VCaP (cell line): ENCODE measurements around the gene CCT8.

Experiments
- H3K27ac ChIP-seq: fragments of 450-650 bp; 2 replicates; pipeline ENCODE4 v1.5.1; 2017
- TF ChIP-seq, protein P1 (sequence below): fragments of 450-650 bp; conservative IDR thresholded peaks from 2 replicates; pipeline ENCODE4 v1.5.1; 2017; ENCODE audit warnings: mild to moderate bottlenecking, moderate library complexity

The CCT8 gene, protein sequence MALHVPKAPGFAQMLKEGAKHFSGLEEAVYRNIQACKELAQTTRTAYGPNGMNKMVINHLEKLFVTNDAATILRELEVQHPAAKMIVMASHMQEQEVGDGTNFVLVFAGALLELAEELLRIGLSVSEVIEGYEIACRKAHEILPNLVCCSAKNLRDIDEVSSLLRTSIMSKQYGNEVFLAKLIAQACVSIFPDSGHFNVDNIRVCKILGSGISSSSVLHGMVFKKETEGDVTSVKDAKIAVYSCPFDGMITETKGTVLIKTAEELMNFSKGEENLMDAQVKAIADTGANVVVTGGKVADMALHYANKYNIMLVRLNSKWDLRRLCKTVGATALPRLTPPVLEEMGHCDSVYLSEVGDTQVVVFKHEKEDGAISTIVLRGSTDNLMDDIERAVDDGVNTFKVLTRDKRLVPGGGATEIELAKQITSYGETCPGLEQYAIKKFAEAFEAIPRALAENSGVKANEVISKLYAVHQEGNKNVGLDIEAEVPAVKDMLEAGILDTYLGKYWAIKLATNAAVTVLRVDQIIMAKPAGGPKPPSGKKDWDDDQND

DNA sequence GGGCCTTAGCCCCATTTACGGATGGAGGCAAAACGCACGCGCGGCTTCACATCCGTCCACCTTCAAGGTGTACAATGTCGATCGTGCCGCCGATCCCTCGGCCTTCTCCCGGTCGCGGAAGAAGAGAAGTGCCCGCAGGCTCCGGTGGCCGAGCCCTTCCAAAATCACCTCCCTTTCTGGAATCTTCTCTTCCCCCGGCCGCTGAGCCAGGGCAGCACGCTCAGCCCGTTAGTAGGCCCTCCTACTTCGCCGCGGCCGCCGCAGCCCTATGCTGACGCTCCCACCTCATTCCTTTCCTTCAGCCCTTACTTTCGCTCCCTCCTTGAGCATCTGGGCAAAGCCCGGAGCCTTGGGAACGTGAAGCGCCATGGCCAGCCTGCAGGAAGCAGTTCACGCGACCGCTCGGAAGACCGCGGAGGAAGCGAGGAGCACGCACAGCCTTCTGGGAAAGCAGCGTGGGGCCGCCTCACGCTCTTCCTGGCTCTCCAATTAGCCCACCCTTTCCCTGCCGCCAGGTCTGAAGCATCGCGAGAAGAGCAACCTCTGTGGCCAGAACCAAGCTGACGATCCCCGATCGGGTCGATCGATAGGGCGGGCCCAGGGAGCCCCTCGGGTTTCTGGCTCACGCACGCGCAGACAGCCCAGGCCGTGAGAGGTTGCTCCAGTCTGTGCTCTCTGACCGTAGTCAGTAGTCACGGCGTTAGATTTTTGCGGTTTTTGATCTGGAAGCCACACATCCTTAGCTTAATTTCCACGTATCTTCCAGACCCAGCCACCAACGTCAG is at the start of gene CCT8:
Gene CCT8, minus strand, starts transcription at position 427 of the 785 bp plus-strand sequence. Its CDS starts 58 bp downstream, at position 369.
- TF ChIP-seq, protein P1, sequence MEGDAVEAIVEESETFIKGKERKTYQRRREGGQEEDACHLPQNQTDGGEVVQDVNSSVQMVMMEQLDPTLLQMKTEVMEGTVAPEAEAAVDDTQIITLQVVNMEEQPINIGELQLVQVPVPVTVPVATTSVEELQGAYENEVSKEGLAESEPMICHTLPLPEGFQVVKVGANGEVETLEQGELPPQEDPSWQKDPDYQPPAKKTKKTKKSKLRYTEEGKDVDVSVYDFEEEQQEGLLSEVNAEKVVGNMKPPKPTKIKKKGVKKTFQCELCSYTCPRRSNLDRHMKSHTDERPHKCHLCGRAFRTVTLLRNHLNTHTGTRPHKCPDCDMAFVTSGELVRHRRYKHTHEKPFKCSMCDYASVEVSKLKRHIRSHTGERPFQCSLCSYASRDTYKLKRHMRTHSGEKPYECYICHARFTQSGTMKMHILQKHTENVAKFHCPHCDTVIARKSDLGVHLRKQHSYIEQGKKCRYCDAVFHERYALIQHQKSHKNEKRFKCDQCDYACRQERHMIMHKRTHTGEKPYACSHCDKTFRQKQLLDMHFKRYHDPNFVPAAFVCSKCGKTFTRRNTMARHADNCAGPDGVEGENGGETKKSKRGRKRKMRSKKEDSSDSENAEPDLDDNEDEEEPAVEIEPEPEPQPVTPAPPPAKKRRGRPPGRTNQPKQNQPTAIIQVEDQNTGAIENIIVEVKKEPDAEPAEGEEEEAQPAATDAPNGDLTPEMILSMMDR, result no peak
- H3K27ac ChIP-seq, result peak within 1 kb of the TSS; percentile 96

DNA sequence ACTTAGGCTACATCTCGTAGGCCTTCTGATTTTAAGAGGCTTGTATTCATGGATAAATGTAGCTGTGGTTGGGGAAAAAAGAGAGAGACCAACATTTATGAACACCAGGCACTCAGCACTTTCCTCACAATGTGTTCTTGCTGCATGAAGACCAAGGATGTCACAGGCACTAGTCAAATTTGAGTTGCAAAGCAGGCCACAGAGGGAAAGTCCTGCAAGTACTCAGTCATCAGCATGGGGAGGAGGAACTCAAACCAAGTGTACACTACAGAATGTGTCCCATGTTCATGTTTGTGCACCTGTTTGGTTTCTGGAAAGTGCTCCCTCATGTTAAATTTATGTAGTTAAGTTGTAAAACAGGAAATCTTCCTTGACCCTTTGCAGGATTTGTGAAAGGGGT is 48.3 kb upstream of the CCT8 start:
- no peak overlapping the region for H3K27ac ChIP-seq
- TF ChIP-seq, protein P1, result no peak

DNA sequence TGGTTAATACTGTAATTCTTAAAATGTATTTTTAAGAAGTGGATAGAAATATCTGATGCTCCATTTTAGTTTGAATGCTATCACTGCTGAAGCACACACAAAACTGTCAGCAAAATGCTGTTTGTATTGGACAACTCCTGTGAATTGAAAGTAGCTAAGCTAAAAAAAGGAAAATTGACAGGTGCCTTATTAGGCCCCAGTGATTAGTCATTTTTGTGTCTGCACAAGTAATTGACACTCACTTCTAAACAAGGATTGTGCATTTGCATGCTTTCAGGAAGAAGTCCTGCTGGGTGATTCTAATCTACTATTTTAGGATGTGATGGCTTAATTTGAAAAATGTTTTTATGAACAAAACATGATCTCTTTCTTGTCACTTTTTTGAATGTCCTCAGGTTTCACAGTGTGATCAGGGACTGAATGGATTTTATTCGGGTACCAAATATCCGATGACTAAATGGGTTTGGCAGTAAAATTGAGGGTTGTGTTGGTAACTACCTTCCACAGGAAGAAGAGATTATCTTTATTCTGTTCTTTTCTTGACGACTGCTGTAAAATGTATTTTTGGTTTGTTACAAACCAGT is 44.0 kb upstream of the CCT8 start:
- TF ChIP-seq, protein P1, result no peak
- no peak overlapping the region for H3K27ac ChIP-seq

DNA sequence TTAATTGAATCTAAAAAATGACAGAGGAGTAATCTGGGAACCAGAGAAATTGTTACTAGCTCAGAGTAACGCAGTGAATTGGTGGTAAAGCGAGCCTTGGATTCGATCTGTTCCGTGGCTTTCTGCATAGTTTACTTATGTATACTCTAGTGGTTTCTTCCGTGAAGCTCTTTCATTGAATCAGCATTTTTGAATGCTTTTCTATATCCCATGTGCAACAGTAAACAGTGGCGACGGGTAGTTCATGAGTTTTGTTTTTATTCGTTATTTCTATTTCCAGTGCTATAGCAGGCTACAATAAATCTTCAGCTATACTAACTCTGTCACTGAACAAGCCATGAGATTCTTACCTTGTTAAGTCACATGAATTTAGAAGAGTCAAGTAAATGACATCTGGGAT is 42.5 kb upstream of the CCT8 start:
- TF ChIP-seq, protein P1, result no peak
- H3K27ac ChIP-seq, result no peak overlapping the region

DNA sequence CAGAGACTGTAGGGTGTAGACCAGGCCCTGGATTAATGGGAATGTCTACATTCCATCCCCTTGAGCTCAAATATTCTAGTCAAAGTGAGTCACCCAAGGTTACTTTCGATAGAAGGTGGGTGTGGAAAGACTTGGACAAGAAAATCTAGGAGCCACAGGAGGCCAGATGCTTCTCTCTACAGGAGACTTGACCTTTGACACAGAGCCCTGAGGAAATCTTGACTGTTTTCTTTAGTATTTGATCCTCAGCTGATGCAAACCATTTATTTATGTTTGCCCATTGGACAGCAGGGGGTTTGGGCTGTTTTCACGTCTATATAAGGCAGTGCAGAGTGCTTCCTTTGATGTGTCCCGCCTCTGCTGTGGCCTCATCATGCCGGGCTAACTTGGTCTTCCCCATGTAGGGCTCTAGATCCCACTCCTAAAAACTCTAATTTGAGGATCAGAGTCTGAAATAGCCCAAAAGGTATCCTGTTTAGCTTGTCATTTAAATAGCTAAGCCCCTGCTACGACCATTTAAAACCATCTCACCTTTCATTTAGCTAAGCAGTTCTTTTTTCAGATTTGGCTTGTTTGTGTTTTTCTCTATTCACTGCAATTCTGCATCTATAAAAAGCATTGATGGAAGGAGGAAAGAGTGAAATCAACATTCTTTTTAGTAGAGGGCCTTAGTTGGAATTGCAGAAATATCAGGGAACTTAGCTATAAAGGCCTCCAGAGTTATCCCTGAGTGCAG is 41.5 kb upstream of the CCT8 start:
- TF ChIP-seq, protein P1, result no peak
- H3K27ac ChIP-seq, result no peak overlapping the region

DNA sequence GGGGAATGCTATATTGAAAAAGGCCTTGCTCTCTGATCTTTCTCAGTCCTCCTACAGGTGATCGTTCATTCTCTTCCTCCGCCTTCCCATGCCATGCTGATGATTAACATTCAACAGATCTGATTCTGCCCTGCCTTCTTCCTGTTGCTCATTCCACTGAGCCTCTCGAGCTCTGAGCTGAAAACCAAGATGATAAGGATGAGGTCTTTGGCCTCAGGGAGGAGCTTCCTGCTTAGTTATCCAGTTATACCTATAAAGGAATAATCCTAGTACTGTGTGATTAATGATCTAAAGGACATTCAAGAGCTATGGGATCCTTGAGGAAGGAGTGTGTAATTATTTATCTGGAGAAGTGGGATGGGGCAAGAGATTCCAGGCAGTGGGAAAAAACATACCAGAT is 31.8 kb upstream of the CCT8 start:
- TF ChIP-seq, protein P1, result no peak
- no peak overlapping the region for H3K27ac ChIP-seq
